ENCODE results near the gene SPAG16. TPM values are rescaled to one million over a fixed set of nuclear protein-coding genes. Genes with fewer than 3 reads are reported as not detected.

The SPAG16 gene
- total RNA-seq, 1 experiment from 2014 or later = 0.30 TPM

DNA sequence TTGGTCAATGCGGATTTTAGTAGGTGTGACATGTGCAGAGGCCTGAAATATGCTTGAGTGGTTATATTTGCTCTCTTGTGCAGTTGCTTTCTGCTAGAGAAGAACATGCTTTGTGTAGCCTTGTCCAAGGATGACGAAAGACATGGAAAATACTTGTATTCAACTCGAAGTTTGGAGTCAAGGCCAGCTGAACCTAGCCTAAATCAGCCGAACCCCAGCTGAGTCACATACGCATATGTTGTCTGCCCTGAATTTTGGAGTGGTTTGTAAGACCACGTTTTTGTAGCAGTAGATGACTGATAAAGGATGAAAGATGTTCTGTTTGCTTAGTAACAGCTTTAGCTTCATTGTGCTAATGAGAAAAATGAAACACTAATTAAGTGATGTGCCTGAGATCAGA lies 22.5 kb upstream of the SPAG16 start:
- Histone ChIP-seq H3K27ac (ENCODE audit: low read depth, low read length) (no peak overlapping the region), H3K27me3 (ENCODE audit: insufficient read depth, low read length) (no peaks in the 10 kb centered on the region), H2AFZ (ENCODE audit: low read depth, low read length, poor library complexity, severe bottlenecking) (no peak overlapping the region), H3K36me3 (ENCODE audit: control insufficient read depth in 1 of 2, insufficient read depth in 2 of 2, low read length in 2 of 2) (no peaks in the 10 kb centered on the region), H3K9me3 (ENCODE audit: control insufficient read depth in 1 of 2, insufficient read depth in 1 of 2, low read depth in 1 of 2, low read length in 2 of 2) (no peaks in the 10 kb centered on the region), H3K9ac (ENCODE audit: low read length) (no peak overlapping the region), H3K9me2 (ENCODE audit: insufficient read depth) (no peaks in the 10 kb centered on the region; the same call in 1 of the 2 replicates), H3K4me1 (ENCODE audit: control insufficient read depth in 1 of 2, insufficient read depth in 2 of 2, low read length in 2 of 2) (no peaks in the 10 kb centered on the region), H4K20me1 (ENCODE audit: insufficient read depth) (no peaks in the 10 kb centered on the region), H3K4me3 (replicated peaks in 1 of 2; ENCODE audit: low read depth in 1 of 2, low read length in 2 of 2) (no peak overlapping the region), H3K79me2 (ENCODE audit: insufficient read depth, low read length) (no peaks in the 10 kb centered on the region), H3K4me2 (ENCODE audit: low read length) (no peak overlapping the region)
- ATAC-seq (no peak), DNase-seq (ENCODE audit: low read depth, low spot score) (no peak)
- ChIA-PET CTCF (no interaction called here), POLR2A (no interaction called here), RAD21 (ENCODE audit: low non-redundant PET in 1 of 2, low total read pairs in 2 of 2, uncharacterized antibody in 2 of 2, unreplicated experiment in 2 of 2) (no interaction called here)
- no TSS peak for BruUV-seq (replicated peaks)
- TF ChIP-seq YY1 (IDR thresholded peaks at IDR 0.05; ENCODE audit: extremely low read depth, insufficient replicate concordance, low read depth, low read length) (no peak), POLR2A (IDR thresholded peaks at IDR 0.05; ENCODE audit: borderline replicate concordance, extremely low read depth, insufficient read depth, insufficient read length) (no peak), JUND (IDR thresholded peaks at IDR 0.05) (no peak), EGR1 (IDR thresholded peaks at IDR 0.05; ENCODE audit: low read depth) (no peak), EZH2phosphoT487 (IDR thresholded peaks at IDR 0.05; ENCODE audit: borderline replicate concordance) (no peak)
- intact Hi-C loops (cut with micrococcal nuclease) = no loop called here

DNA sequence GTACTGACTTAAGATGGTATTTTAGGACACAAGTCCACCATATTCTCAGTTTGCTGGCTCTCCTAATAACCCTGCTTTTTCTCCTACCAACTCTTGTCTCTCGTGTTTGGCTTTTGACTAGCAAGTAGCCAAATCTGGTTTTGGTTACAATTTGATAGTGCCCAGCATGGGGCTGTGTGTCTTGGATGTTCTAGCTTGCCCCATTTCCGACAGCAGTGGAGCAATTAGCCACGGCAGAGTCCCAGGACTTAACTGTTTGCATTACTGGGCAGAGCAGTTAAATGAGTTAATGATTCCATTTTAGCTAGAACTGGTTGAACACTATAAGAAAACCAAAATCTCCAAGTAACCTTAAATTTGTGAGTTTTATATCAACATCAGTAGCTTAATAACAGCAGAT lies 18.6 kb upstream of the SPAG16 start:
- Histone ChIP-seq H3K9me3 (ENCODE audit: control insufficient read depth in 1 of 2, insufficient read depth in 1 of 2, low read depth in 1 of 2, low read length in 2 of 2) (no peaks in the 10 kb centered on the region), H3K4me2 (ENCODE audit: low read length) (no peak overlapping the region), H3K27me3 (ENCODE audit: insufficient read depth, low read length) (no peaks in the 10 kb centered on the region), H3K36me3 (ENCODE audit: control insufficient read depth in 1 of 2, insufficient read depth in 2 of 2, low read length in 2 of 2) (no peaks in the 10 kb centered on the region), H2AFZ (ENCODE audit: low read depth, low read length, poor library complexity, severe bottlenecking) (no peak overlapping the region), H3K79me2 (ENCODE audit: insufficient read depth, low read length) (no peaks in the 10 kb centered on the region), H3K9ac (ENCODE audit: low read length) (no peak overlapping the region), H3K27ac (ENCODE audit: low read depth, low read length) (no peak overlapping the region), H3K4me1 (ENCODE audit: control insufficient read depth in 1 of 2, insufficient read depth in 2 of 2, low read length in 2 of 2) (no peaks in the 10 kb centered on the region), H4K20me1 (ENCODE audit: insufficient read depth) (no peaks in the 10 kb centered on the region), H3K4me3 (replicated peaks in 1 of 2; ENCODE audit: low read depth in 1 of 2, low read length in 2 of 2) (no peak overlapping the region), H3K9me2 (ENCODE audit: insufficient read depth) (no peaks in the 10 kb centered on the region; the same call in 1 of the 2 replicates)
- ChIA-PET CTCF (no interaction called here), RAD21 (ENCODE audit: low non-redundant PET in 1 of 2, low total read pairs in 2 of 2, uncharacterized antibody in 2 of 2, unreplicated experiment in 2 of 2) (no interaction called here), POLR2A (no interaction called here)
- BruUV-seq (replicated peaks) = no TSS peak
- ATAC-seq = no peak
- no peak for DNase-seq (ENCODE audit: low read depth, low spot score)
- intact Hi-C loops (cut with micrococcal nuclease) = no loop called here
- TF ChIP-seq, protein P1, sequence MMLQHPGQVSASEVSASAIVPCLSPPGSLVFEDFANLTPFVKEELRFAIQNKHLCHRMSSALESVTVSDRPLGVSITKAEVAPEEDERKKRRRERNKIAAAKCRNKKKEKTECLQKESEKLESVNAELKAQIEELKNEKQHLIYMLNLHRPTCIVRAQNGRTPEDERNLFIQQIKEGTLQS (IDR thresholded peaks at IDR 0.05) = no peak
- TF ChIP-seq, protein P2, sequence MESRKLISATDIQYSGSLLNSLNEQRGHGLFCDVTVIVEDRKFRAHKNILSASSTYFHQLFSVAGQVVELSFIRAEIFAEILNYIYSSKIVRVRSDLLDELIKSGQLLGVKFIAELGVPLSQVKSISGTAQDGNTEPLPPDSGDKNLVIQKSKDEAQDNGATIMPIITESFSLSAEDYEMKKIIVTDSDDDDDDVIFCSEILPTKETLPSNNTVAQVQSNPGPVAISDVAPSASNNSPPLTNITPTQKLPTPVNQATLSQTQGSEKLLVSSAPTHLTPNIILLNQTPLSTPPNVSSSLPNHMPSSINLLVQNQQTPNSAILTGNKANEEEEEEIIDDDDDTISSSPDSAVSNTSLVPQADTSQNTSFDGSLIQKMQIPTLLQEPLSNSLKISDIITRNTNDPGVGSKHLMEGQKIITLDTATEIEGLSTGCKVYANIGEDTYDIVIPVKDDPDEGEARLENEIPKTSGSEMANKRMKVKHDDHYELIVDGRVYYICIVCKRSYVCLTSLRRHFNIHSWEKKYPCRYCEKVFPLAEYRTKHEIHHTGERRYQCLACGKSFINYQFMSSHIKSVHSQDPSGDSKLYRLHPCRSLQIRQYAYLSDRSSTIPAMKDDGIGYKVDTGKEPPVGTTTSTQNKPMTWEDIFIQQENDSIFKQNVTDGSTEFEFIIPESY (IDR thresholded peaks at IDR 0.05; ENCODE audit: extremely low read depth, insufficient replicate concordance, low read length) = no peak
- no peak for TF ChIP-seq SP1 (IDR thresholded peaks at IDR 0.05; ENCODE audit: low read depth)
- TF ChIP-seq, protein P3, sequence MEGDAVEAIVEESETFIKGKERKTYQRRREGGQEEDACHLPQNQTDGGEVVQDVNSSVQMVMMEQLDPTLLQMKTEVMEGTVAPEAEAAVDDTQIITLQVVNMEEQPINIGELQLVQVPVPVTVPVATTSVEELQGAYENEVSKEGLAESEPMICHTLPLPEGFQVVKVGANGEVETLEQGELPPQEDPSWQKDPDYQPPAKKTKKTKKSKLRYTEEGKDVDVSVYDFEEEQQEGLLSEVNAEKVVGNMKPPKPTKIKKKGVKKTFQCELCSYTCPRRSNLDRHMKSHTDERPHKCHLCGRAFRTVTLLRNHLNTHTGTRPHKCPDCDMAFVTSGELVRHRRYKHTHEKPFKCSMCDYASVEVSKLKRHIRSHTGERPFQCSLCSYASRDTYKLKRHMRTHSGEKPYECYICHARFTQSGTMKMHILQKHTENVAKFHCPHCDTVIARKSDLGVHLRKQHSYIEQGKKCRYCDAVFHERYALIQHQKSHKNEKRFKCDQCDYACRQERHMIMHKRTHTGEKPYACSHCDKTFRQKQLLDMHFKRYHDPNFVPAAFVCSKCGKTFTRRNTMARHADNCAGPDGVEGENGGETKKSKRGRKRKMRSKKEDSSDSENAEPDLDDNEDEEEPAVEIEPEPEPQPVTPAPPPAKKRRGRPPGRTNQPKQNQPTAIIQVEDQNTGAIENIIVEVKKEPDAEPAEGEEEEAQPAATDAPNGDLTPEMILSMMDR (IDR thresholded peaks at IDR 0.05 in 2 of 3, conservative IDR thresholded peaks at IDR 0.05 in 1 of 3; ENCODE audit: borderline replicate concordance in 1 of 3, insufficient read depth in 1 of 3, low read depth in 2 of 3, low read length in 2 of 3) = no peak
- TF ChIP-seq ZFX (IDR thresholded peaks at IDR 0.05) = no peak
- TF ChIP-seq, protein P4, sequence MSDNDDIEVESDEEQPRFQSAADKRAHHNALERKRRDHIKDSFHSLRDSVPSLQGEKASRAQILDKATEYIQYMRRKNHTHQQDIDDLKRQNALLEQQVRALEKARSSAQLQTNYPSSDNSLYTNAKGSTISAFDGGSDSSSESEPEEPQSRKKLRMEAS (IDR thresholded peaks at IDR 0.05) = no peak
- TF ChIP-seq, protein P5, sequence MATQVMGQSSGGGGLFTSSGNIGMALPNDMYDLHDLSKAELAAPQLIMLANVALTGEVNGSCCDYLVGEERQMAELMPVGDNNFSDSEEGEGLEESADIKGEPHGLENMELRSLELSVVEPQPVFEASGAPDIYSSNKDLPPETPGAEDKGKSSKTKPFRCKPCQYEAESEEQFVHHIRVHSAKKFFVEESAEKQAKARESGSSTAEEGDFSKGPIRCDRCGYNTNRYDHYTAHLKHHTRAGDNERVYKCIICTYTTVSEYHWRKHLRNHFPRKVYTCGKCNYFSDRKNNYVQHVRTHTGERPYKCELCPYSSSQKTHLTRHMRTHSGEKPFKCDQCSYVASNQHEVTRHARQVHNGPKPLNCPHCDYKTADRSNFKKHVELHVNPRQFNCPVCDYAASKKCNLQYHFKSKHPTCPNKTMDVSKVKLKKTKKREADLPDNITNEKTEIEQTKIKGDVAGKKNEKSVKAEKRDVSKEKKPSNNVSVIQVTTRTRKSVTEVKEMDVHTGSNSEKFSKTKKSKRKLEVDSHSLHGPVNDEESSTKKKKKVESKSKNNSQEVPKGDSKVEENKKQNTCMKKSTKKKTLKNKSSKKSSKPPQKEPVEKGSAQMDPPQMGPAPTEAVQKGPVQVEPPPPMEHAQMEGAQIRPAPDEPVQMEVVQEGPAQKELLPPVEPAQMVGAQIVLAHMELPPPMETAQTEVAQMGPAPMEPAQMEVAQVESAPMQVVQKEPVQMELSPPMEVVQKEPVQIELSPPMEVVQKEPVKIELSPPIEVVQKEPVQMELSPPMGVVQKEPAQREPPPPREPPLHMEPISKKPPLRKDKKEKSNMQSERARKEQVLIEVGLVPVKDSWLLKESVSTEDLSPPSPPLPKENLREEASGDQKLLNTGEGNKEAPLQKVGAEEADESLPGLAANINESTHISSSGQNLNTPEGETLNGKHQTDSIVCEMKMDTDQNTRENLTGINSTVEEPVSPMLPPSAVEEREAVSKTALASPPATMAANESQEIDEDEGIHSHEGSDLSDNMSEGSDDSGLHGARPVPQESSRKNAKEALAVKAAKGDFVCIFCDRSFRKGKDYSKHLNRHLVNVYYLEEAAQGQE (IDR thresholded peaks at IDR 0.05; ENCODE audit: low read depth) = no peak
- TF ChIP-seq SIN3A (IDR thresholded peaks at IDR 0.05; ENCODE audit: low read depth) = no peak
